HG03196 (cell line): ENCODE measurements around the gene ESF1.
"Not testable (repeated sequence)": the region's sequence is repeated elsewhere in the genome, so short reads cannot be mapped to it uniquely, and the experiment has no call there.

Experiments used
- ATAC-seq: cut with Tn5 transposase; IDR thresholded peaks from one replicate; pipeline ENCODE4 v1.9.1; 2021; ENCODE audit not compliant: unreplicated experiment

ESF1 gene

DNA sequence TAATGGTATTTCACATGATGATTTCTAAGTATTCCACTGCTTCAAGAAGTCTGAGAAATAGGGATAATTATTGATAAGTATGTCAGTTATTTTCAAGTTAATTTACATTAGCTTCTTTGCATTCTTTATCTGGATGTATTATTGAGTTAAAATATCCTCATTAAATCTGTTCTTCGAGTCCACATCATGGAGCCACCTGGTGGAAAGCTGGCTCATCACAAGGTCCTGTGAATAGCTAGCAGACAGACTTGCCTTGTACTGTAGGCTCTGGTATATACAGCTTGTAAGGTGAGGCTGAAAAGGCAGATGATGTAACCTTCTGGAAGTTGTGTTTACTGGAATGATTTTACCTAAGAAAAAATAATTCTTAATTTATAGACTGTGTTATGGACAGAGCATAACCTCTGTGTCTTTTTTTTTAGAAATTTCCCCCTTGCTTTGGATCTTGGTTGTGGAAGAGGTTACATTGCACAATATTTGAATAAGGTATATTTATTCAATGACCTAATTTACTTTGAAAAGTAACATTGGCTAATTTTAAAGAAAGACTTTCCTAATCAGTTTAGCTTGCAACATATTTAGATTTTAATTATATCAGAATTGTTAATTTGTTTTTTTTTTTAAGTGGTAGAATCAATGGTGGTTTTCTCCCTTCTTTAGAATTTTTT, 3.6 kb upstream of the ESF1 start:
- ATAC-seq = no peak

DNA sequence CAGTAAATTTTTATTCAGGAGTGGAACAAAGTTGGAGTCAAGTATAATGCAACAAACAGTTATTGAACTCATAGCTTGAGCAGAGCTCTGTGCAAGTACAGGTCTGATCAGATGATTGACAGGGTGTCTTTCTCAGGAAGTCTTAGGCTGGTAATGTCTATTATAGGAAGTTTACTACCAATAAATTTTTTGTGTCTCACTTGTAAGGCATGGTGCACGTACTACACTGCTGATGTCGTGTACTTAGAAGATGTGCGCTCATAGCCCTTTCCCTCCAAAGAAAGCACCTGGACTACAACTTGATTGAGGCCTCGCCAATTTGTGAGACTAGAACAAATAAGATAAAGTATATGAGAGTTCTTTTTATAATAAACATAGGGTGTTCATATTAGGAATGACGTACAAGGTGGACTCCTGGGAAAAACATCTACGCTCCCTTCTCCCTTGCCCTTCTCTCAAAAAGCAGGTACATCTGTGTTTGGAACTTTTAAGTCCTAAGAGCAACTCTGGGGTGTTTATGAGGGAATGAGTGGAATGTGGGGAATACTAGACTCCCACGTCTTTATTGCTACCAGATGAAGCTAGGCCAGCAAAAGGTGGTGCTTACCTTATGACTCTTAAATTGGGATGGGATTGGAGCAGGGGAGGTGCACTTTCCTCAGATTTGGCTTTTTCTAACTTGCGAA, 1.6 kb upstream of the ESF1 start:
- no peak for ATAC-seq

DNA sequence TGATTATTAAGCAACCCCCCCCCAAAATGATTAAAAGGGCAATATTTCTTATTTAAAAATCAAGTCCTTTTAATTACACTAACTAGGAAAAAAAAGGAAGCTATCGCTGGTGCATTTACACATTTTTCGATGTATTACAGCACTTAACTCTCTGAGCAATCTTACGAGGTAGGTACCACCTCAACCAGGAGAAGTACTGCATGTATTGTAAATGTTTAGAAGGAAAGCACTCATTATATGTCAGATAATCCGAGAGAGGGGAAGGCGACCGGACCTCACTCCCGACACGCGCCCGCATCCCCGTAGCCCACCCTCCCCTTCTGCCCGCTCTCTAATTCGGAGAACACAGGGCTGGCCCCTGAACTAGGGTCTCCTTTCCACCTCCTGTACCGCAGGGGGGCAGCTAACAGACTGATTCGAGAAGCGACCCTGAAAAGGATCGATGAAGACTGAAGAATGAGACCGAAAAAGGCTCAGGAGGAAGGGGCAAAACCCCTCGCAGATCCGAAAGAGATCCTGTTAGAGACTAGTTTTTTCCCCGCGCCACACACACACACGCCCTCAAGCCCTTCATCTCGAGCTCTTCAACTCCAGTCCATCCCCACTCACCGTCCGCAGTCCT, 337 bp downstream of the ESF1 start:
- peak; percentile 4 for ATAC-seq

DNA sequence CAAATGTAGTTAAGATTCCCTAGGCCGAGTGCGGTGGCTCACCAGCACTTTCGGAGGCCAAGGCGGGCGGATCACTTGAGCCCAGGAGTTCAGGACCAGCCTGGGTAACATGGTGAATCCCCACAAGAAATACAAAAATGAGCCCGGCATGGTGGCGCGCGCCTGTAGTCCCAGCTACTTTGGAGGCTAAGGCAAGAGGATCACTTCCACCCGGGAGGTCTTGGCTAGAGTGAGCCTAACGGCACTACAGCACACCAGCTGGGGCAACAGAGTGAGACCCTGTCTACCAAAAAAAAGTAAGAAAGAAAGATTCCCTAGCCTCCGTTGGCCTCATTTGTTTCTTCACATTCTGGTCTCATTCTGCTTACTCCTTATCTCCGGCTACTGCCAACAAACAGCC, 1.2 kb downstream of the ESF1 start:
- ATAC-seq = no peak

DNA sequence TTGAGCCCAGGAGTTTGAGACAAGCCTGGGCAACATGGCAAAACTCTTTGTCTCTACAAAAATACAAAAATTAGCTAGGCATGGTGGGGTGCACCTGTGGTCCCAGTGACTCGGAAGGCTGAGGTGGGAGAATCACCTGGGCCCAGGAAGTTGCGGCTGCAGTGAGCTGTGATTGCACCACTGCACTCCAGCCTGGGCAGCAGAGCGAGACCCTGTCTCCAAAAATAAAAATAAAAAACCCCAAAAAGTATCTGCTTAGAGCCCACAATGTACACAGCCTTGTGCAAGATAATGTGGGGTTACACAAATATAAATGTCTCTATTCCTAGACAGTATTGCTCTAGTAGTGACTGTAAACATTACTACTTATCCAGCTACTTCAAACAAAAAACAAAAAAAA, 5.9 kb downstream of the ESF1 start:
- no peak for ATAC-seq

DNA sequence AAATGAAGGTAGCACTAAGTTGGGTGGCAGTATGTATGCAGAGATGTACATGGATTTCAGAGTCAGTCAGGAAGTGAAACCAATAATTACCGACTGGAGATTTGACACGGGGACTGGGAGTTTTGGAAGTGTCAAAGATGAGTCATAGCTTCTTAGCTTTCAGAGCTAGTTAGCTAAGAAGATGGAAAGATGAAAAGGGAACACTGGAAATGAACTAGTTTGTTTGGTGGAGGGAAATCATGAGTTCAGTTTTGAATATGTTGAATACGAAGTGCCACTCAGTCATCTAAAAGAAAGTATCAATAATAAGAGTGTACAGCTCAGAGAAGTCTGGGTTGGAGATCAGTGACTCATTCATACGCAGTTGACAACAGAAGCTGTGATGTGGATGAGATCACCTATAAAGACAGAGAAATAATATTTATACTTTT, 7.5 kb downstream of the ESF1 start:
- no peak for ATAC-seq

DNA sequence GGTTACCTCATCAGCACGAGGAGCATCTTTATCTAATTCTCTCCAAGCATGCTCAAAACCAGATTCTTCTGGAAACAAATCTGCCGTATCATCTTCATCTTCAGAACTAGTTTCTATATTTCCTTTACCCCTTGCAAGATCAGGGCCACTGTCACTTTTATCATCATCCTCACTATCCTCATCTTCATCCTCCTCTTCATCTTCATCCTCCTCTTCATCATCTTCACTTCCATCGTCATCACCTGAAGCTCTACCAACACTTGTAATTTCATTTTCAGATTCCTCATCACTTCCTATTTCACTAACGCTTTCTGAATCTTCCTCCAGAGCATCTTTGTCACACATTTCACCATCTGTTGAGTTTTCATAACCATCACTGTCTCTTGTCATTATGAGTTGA, 8.9 kb downstream of the ESF1 start:
- ATAC-seq = no peak

DNA sequence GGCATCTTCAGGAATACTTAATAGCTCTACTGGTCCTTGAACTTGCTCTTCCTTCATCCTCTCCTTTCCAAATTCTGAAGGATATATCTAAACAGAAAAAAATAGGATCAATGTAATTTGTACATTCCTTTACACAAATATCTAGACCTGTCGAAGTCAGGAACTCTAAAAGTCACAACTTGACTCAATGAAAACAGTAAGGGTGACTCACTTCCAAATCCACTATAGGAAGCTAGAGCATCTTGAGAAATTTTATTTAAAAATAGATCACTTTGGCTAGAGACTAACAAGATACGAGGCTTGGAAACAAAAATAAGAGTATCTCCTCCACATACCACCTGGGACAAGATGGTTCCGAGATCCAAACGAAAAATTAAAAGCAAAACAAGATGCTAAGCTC, 12.2 kb downstream of the ESF1 start:
- ATAC-seq = no peak

DNA sequence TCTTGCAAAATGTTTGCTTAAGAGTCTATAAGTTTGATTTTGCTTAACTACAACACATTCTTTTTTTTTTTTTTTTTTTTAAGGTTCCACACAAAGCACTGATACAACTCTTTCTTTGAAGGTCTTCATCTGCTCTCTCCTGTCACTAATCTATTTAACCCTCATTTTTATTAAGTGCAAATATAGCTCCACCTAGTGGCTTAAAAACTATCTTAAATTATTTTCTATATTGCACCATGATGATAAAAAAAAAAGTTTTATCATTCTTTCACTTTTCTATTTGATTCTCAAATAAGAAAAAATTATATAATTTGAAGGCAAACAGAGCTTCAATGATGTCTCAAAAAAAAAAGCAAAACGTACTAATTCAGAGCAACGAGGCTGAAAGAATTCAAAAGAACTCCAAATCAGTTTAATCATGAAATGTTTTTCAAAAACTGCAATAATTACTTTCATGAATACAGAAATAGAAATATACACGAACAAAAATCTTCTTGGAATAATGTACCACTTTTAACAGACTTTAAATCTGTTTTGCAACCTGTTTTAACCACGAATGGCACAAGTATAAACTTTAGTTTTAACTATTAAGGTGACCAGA, 12.8 kb downstream of the ESF1 start:
- ATAC-seq = no peak

DNA sequence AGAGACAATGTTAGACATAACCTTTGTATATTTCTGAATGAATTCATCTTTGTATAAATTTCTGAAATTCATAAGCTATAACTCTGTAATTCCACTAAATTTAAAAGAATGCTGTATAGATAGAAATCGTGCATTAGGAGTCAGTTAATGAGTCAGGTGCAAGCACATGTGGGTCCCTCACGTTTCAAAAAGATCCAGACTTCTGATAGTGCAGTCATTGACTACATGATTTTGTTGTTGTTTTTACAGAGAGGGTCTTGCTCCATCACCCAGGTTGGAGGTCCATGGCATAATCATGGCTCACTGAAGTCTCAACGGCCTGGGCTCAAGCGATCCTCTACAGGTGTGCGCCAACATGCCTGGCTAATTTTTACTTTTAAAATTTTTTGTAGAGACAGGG, 14.6 kb downstream of the ESF1 start:
- ATAC-seq = no peak

DNA sequence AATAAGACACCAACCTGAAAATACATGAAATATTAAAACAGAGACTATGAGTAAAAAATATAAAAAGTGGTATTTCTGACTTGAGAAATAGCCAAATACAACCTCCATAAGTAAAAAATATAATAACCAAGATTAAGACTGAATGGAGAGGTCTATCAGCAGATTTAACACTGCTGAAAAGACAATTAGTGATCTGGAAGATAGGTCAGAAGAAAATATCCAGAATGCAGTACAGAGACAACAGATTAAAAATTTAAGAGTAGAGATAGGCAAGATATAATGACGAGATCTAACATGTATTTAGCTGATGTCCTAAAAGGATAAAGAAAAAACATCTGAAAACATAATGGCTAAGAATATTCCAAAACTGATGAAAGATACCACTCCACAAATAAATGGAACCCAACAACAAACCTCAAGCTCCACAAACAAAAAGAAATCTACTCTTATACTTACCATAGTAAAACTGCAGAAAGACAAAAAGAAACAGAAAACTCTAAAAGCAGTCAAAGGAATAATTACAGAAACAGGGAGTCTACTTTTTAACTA, 18.8 kb downstream of the ESF1 start:
- no peak for ATAC-seq

DNA sequence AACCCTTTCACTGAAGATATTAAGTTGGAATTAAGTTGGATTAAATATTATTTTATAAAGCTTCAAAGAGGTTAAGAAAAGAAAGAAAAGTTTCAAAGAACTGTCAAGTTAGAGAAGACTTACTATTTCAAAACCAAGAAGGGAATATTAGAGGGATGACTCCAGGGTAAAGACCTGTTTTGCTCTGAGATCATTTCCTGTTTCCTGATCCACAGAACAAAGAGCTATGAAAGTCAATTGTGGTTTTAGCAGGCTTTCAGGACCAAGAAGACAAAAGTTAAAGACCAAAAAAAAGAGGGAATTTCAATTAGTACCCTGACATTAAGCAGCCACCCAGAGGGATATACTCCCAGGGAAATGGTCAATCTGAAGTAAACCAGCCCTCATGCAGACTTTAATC, 19.4 kb downstream of the ESF1 start:
- ATAC-seq = no peak

DNA sequence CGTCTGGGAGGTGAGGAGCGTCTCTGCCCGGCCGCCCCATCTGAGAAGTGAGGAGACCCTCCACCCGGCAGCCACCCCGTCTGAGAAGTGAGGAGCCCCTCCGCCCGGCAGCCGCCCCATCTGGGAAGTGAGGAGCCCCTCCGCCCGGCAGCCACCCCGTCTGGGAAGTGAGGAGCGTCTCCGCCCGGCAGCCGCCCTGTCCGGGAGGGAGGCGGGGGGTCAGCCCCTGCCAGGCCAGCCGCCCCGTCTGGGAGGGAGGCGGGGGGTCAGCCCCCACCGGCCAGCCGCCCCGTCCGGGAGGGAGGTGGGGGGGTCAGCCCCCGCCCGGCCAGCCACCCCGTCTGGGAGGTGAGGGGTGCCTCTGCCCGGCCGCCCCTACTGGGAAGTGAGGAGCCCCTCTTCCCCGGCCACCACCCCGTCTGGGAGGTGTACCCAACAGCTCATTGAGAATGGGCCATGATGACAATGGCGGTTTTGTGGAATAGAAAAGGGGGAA, 24.2 kb downstream of the ESF1 start:
- not testable (repeated sequence) for ATAC-seq

DNA sequence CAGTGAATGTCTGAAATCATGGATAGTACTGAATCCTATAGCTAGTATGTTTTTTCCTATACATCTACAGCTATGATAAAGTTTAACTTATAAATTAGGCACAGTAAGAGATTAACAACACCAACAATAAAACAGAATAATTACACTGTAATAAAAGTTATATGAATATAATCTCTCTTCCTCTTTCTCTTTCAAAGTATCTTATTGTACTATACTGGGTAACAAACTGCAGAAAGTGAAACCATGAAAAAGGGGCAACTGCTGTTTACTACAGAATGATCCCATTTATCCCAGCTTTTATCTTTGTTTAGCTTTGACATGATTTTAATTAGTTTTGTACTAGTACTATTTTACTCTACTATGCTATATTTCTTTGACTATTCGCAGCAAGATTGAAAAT, 25.8 kb downstream of the ESF1 start:
- ATAC-seq = no peak

DNA sequence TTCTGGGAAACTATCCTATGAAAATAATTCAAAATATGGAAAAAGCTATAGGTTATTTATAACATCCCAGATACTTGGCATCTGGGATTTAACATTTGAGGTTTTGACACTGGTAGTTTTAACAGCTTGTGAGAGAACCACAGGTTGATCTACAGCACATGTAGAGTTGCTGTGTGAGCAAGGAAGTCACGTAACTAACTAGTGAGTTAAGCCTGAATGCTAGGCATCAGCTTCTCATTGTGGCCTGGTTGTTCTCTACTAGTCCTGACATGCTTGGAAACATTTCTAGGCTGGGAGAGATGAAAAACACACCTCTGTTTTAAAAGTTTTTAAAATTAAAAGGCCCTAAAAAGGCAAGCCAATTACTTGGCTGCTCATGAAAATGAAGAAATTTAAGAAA, 28.2 kb downstream of the ESF1 start:
- ATAC-seq = no peak

DNA sequence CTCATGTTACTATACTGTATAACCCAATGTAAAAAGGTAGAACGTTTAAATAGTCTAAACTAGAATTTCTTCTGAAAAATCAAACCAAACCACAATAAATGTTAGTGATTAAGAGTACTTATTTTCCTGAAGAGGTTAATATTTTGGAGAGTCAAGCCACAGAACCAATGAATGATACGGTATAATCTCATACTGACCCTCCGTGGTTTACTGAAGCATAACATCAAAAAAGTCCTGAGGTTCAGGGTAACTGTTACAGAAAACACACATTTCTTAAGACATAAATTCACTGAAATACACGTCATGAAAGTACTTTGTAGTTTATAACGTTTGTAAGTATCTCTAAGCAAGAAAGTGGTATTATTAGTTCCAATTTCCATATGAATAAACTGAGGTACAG, 28.9 kb downstream of the ESF1 start:
- ATAC-seq = no peak

DNA sequence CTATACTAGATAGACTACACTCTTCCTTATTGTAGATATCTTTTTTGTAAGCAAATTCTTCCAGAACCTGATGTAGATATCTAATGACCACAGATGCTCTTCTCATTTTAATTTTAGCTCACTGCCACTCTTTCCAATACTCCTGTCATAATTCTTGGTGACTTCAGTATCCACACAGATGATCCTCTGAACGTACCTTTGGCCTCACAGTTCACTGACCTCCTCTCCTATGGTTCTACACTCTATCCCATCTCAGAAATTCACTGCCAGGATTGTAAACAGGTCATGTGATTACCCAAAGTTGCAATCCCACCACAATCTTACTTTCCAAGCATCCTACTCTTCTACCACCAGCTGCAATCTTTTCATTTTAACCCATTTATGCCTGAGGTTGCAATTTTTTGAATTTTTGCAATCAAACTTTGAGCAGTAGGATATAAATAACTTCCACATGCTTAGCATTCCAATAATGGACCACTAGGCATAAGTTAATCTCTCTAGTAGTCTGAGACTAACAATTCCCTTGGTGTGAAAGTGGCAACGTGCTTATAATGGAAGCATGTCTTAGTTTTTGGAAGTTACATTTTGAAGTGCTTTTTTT, 31.2 kb downstream of the ESF1 start:
- ATAC-seq = no peak

DNA sequence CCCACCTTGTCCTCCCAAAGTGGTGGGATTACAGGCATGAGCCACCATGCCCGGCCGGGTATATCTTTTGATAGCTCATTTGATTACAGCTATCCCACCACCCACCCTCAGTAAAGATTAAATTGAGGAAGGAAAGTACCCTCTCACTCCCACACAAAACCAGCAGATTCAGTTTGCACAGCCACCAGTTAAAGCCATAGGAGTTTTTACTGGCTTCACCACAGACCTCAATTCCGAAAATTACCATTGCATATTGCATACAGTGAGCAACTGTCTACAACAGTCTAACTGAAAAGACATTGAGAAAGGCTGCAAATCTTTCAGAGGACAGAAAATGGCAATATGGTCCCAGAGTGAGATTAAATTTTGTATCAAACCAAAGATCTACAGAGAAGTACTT, 34.9 kb downstream of the ESF1 start:
- no peak for ATAC-seq

DNA sequence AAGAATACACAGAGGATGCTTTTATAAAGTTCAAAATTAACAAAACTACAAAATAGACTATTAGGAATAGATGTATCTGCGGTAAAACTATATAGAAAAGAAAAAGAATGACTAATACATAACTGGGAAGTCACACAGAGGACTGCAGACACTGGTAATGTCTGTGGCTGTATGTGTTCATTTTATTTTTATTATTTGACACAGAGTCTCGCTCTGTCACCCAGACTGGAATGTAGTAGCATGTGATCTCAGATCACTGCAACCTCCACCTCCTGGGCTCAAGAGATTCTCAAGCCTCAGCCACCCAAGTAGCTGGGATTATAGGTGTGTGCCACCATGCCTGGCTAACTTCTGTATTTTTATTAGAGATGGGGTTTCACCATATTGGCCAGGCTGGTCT, 38.9 kb downstream of the ESF1 start:
- no peak for ATAC-seq

DNA sequence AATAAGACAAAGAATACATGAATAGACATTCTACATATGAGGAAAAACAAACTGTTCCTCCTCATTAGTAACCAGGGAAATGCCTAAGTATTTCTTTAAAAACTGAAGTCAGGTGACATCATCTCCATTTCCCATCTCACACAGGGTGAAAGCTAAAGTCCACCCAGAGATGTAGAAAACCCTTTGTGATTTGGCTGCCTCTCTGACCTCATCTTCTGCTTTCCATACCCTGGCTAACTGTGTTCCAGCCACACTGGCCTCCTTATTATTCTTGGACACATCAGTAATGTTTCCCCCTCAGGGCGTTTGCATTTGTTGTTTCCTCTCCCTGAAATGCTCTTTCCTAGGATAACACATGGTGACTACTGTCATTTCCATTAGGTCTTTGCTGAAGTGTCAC, 40.4 kb downstream of the ESF1 start:
- ATAC-seq = no peak

DNA sequence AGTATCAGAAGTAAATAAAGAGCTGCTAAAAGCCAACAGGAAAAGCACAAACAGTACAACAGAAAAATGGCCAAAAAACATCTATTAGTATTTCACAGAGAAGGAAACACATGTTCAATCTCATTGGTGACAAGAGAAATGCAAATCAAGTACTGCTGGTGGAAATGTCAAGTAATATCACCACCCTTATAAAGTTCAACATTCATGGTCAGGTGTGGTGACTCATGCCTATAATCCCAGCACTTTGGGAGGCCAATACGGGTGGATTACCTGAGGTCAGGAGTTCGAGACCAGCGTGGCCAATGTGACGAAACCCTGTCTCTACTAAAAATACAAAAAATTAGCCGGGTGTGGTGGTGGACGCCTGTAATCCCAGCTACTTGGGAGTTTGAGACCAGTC, 42.8 kb downstream of the ESF1 start:
- no peak for ATAC-seq
